DMS153 (cell line): Measurements from ENCODE around the gene COBLL1.
"Not testable (repeated sequence)": the region's sequence is repeated elsewhere in the genome, so short reads cannot be mapped to it uniquely, and the experiment has no call there.

Experiments
- DNase-seq: peaks from one replicate; lab custom pipeline; 2025; lab: John Stamatoyannopoulos, UW

COBLL1 gene

DNA sequence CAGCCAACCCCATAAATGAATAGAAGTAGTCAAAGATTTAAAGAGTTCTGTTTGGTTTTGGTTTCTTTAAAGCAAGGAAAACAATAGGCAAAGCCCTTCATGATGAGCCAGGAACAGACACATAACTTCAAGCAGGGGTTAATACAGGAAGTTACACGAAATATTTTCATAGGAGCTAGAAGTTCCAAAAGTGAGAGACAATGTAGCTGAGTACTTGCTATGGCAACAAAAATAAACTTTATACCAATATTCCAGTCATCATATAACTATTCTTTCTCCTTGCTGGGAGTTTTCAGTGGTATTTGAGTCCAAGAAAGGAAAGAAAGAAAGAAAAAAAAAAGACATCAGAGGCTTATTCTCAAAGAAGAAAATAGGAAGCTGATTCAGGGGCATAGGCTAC, 56.2 kb downstream of the COBLL1 start:
- no peak for DNase-seq

GRCh38 chr2:164784376-164784775, 57.2 kb downstream of the COBLL1 start:
- DNase-seq, result no peak

GRCh38 chr2:164782323-164782722, 59.3 kb downstream of the COBLL1 start:
- no peak for DNase-seq

DNA sequence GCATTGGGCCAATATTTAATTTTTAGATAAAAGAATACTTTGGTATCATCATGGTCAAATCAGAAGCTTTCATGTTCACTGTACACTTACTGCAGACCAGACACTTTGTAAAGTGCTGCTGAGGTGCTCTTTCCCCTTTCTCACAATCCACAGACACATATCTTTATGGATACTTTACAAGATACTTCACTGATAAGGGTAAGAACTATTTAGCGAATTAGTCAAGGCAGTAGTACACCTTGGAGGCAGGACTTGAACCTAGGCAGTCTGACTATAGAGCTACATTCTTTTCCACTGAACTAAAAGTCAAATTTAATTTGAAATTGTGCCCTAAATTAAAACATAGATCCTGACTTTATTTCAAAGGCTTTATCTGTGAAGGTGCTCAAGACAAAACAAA, 60.2 kb downstream of the COBLL1 start:
- DNase-seq, result no peak

DNA sequence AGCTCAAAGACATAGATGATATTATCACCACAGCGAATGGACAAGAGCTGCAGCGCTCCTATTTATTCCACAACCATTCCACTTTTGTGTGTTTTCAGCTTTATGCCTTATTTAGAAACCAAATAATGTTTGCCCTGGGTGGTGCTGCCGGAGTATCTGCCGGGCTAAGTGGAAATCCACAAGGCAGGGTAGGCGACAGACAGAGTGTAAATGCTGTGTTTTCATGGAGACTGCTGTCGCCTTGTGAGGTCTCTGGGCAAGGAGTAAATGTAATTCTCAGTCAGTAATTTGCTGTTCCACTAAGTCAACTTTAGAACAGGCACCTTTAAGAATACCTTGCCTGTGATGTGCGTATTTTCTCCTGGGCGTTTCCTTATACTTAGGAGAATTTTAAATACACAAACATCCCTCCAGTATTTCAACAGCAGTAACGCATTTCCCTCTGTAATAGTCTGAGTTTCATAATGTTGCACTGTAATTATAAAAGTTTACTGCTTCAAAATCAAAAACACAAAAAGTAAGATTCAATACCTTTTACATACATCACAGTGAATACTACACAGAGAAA, 60.9 kb downstream of the COBLL1 start:
- DNase-seq, result no peak

- no peak for DNase-seq
Measured at GRCh38 chr2:164779383-164780057, 62.1 kb downstream of the COBLL1 start.

DNA sequence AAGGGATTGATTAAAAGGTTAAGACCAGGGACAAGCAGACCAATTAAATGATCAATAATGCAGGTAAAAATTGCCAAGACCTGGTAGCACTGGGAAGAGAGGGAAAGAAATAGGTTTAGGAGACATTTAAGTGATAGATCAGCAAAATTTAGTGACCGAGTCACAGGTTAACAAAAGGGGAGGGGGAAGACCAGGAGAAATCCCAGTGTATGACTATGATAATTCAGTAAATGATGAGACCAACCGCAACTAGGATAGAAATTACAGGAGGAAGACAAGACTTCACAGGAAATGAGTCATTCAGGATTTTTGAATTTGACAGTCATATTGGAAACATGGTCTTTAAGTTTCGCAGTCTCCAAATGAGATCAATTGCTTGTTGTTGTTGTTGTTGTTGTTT, 62.9 kb downstream of the COBLL1 start:
- DNase-seq, result no peak

DNA sequence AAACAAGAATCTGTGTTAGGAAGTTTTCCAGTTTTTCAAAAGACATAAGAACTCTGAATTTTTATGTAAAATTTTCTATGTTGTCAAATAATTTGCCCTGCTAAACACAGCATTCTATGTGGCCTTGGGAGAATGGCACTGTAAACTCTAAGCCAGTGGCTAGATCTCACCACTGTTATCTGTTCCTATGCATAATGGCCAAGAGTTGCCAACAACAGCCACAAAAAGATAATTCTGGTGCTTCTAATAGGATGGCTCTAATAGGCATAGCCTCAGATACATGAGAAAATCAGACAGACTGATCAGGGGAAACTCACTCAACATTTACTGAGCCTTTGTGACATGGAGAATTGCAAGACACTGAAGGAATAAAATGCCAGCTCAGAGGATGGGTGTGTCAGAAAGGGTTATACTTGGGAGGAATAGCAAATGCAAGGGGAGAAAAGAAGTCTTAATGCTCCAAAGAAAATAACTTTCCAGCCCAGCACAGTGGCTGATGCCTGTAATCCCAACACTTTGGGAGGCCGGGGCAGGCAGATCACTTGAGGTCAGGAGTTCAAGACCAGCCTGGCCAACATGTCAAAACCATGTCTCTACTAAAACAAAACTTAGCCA, 63.7 kb downstream of the COBLL1 start:
- DNase-seq, result no peak

DNA sequence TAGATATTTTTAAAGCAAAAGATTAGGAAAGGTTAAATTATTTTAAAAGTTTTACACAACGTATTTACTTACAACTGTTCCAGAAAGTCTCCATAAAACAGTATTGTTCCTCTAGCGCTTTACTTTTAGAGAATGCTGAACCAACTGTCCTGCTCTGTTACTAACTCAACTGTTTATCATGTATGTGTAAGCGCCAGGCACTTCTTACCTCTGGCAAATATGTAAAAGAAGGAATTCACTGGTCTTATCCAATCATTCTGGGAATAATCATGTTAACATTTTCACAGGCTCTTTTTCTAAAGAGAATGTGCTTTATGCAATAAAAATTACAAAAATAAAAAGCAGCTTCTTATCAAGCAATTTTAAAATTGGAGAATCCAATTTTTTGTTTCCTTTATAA, 68.0 kb downstream of the COBLL1 start:
- no peak for DNase-seq

DNA sequence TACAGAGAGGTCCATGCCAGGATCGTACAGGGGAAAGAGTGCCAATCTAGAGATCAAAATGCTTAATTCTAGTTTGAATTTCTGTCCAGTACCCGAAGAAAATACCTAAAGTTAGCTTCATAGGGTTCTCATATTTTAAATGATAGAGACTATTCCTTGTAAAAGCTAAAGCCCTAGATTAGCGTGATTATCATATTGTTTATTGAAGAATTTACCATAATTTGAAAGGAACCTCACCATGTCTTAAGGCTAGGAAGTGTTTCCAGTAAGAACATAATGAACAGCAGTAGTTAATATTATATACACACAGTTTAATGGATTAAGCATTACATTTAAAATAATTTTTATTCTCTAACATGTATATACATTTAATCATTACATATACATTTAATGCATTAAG, 68.5 kb downstream of the COBLL1 start:
- DNase-seq, result no peak

DNA sequence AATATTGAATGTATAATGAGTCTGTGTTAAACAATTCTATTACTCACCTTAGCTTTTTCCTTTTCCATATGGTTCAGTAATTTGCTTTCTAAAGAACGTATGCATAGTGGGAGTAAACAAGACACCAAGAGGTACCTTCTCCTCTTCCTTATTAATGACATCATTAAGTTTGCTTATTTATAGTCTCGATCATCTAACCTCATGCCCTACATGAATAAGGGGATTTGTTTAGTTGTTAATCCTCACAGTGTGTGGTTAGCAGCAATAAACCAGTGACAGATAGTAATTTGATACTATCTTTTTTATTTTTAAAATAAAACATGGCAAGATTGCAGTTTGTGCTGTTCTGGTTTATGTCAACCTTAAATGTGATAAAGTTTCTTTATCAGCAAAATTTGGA, 69.7 kb downstream of the COBLL1 start:
- peak; percentile 65 for DNase-seq

DNA sequence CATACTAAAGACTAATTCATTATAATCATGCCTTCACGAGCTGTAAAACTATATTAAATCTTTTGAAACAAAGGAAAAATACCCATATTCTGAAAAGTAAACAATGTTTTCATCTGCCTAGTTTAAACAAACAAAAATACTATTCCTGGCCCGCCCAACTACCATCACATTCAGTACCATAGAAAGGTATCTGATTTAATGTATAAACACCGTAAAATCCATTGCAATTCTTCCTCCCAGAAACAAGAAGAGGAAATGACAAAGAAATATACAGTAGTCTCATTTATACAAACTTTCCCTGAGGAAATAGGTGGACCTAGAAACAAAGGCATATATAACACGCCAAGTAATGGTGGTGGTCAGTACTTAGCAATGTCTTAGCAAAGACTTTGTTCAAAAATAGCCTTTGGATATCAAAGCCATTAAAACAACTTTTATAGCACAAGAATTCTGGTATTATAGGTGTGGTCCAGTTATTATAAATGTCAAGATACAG, 71.2 kb downstream of the COBLL1 start:
- DNase-seq, result no peak

DNA sequence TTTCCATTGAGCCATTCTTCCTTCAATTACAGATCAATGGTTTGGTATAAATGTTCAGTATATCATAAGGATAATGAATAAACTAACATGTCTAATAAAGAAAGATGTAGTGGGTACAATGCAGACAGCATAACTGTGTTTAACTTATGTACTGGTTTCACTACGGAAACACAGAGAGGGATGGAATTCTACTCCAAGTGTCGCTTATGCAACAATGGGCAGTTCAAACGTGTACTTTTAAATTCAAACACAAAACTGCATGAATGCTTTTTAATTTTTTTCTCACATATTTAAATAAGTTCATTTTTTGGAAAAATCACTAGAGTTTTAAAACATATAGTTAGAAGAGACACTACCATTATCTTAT, 74.7 kb downstream of the COBLL1 start:
- DNase-seq, result no peak

GRCh38 chr2:164766216-164766953, 75.2 kb downstream of the COBLL1 start:
- DNase-seq, result no peak

GRCh38 chr2:164764996-164765395, 76.6 kb downstream of the COBLL1 start:
- DNase-seq, result no peak

DNA sequence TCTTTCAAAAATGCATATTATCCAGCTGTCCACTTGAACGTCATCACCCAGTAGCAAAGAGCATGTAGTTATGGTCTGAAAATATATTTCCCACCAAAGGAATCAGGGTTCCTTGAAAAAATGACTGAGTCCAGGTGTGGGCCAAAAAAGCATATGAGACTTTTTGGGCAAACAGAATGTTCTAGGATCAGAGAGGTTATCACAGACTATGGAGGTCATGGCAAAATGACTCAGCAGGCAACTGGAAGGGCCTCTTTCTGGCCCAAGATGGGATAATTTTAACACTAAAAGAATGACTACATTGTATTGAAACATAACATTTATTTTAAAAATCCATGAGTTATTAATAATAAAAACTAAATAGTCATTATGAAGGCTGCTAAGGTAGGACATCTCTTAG, 77.1 kb downstream of the COBLL1 start:
- DNase-seq, result no peak

- DNase-seq, result no peak
Measured at GRCh38 chr2:164763431-164763830, 78.2 kb downstream of the COBLL1 start.

DNA sequence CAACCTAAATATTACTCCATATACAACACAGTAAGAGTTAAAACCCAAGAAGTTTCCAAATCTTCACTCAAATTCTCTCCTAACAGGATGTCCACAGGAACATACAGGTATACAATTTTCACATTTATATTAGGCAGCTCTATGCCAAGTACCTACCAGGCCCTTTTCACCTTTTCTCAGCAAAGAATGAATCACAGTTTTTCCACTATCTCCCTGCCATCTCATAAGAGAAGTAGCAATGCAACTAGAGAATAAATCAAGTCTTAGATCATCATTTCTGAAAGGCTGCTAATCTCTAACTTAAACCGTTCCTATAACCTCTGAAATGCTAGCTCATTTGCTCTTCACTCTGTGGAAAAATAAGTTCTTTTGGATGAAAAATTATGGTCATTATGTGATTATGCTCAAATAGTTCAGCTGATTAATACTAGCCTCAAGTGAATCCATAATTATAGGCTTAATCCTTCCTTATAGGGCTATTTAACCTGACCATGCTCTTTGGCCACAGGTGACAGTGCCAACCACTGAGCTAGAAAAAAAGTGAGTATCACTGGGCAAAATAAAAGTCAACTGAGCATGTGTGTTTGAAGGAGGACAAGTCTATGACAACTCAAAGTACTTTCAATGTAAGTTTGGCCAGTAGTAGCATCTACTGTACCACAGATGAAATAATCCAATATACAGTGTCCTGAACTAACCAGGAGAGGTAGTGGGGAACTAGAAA, 79.7 kb downstream of the COBLL1 start:
- DNase-seq, result no peak

DNA sequence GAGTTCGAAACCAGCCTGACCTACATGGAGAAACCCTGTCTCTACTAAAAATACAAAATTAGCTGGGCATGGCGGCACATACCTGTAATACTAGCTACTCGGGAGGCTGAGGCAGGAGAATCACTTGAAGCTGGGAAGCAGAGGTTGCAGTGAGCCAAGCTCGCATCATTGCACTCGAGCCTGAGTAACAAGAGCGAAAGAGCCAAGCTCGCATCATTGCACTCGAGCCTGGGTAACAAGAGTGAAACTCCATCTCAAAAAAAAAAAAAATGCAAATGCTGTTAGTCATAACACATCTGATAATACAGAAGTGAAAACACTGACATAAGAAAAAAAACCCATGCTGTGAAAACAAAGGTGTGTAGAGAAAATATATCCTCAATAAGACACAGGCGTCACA, 80.4 kb downstream of the COBLL1 start:
- not testable (repeated sequence) for DNase-seq

- DNase-seq, result no peak
Measured at GRCh38 chr2:164760179-164760578, 81.4 kb downstream of the COBLL1 start.

DNA sequence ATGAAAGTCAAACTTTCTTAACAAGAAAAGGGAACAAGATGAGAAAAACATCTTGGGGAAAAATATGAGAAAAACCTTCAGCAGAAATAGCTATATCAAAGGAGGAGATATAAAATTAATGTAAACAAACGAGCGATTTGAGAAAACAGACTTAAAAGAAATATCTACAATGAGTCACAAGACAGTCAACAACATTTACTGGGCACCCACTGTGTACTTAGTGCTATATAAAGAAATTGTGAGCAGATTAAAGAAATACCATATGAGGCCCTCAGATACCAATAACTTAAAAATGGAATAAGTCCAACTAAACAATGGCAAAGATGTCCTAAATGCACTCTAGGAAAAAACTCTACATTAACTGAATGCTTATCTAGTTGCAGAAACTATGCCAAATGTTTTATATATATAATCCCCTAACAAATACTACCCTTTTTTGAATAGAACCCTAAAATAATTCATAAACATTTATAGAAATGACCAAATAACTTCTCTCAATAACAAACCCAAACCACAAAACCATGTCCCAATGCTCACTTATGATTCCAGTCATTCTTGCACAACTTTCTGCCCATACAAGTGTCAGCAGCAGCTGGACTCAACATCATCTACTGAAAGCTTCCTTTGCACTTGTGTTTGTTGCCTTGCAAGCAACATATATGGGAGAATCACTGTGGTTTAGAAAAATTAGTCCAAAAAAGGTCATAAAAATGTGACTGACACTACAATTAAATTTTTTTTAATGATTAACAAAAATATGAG, 83.5 kb downstream of the COBLL1 start:
- no peak for DNase-seq

GRCh38 chr2:164756773-164757172, 84.8 kb downstream of the COBLL1 start:
- no peak for DNase-seq
